GM19239 (cell line): Measurements from ENCODE around the gene VWA8.
A peak's percentile ranks its signal among the peaks of the same experiment; 100 is the strongest.
"Not testable (repeated sequence)": the region's sequence is repeated elsewhere in the genome, so short reads cannot be mapped to it uniquely, and the experiment has no call there.

Experiments used
- DNase-seq: peaks from one replicate; pipeline ENCODE4 v3.0.0; 2011; ENCODE audit warnings: low spot score; ENCODE audit not compliant: insufficient read length
- FAIRE-seq: peaks from 2 replicates; lab custom pipeline; 2011; peaks lifted over from hg19 to GRCh38; lab: Jason Lieb, UNC

The VWA8 gene

DNA sequence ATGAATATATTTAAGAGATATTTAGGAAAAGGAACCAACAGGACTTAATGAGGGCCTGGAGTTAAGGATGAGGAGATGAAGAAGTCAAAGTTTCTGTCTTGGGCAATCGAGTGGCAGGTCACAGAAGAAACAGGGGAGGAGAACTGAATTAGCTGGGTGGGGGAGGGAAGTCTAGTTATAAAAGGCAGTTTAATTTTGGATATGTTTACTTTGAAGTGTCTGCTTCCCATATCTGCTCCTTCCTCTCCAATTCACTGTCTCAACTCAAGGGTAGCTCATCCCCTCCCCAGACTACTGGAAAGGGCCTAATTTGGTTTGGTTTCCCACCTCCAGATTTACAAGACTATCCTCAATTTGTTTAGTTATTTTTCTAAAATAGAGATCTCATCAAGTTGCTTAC, 195.9 kb downstream of the VWA8 start:
- FAIRE-seq, result no peak
- no peak for DNase-seq

DNA sequence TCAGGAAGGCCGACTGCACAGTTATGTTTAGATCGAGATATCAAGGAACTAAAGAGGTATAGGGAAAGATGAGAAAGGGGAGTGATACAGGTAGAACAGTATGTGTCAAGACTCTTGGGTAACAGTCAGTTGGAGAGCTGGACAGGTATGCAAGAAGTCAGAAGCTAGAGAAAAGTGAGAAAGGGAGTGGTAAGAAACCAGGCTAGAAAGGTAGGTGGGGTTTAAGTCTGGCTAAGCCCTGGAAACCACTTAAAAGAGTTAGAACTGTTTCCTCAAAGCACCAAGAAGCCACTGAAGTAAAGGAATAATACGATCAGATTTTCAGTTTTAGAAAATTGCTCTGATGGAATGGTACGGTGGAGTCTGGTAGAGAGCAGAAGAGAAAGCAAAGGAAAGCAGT, 196.4 kb downstream of the VWA8 start:
- FAIRE-seq, result no peak
- no peak for DNase-seq

- FAIRE-seq, result no peak
- DNase-seq, result no peak
Measured at GRCh38 chr13:41763782-41764181, 197.1 kb downstream of the VWA8 start.

DNA sequence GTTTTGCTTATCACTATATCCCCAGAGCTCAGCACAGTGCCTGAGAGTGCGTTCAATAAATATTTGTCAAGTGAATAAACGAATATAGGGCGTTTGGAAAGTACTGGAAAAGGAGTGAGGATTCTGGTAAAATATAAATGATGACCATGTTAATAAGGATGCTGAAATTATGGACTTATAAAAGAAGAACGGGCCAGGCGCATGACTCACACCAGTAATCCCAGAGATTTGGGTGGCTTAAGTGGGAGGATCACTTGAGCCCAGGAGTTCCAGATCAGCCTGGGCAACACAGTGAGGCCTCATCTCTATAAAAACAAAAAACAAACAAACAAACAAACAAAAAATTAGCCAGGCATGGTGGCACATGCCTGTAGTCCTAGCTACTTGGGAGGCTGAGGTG, 198.1 kb downstream of the VWA8 start:
- FAIRE-seq (no peak), DNase-seq (no peak)

- DNase-seq (no peak), FAIRE-seq (peak; percentile 48)
Measured at GRCh38 chr13:41756198-41756880, 204.6 kb downstream of the VWA8 start.

DNA sequence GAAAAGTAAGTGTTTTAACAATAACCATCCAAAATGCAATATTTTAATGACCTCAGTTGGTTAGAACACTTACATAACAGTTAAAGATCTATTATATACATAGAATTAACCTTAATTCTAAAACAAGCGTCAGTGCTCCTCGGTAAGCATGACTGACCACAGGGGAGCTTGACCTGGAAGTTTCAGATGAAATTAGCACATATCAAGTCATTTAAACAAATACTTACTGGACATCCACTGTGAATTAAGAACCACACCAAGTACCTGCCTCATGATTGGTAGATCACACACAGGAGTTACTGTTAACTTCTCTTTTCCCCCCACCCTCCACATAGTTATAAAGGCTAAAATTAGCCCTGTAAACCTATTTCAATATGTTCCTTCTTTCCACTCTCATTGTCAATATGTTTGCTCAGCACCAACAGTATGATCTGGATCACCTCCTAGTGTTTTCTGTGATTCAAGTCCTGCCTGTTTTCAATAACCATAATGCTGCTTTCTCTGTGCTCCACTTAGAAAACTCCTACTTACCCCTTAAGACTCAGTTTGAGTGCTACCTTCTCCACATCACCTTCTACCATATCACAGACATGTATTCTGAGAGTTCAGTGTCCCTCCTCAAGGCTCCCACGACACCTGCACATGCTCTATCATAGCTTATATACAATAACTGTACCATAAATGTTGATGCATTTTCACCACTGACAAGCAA, 209.0 kb downstream of the VWA8 start:
- FAIRE-seq (no peak), DNase-seq (no peak)

- FAIRE-seq, result no peak
- DNase-seq, result no peak
Measured at GRCh38 chr13:41751277-41751676, 209.6 kb downstream of the VWA8 start.

DNA sequence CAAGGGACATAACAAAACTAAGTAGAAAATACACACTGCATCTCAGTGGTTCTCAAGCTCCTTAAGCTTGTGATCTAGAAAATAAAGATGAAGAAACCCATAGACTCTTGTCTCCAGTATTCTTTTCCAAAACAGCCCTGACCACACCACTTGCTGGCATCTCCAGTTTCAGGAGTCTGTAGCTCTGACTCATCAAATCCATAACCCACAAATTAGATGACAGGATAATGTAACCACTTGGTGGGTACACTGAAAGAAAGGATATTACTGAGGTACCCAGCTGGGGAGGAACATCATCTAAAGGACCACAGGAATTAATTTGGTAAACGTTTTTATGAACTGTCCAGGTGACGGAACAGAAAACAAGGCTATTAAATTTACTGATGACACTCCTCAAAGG, 214.7 kb downstream of the VWA8 start:
- no peak for DNase-seq
- no peak for FAIRE-seq

DNA sequence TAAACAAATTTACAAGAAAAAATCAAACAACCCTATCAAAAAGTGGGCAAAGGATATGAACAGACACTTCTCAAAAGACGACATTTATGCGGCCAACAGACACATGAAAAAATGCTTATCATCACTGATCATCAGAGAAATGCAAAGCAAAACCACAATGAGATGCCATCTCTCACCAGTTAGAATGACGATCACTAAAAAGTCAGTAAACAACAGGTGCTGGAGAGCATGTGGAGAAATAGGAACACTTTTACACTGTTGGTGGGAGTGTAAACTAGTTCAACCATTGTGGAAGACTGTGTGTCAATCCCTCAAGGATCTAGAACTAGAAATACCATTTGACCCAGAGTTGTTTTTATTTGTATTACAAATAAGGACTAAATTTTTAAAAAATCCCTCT, 215.4 kb downstream of the VWA8 start:
- not testable (repeated sequence) for DNase-seq, FAIRE-seq

DNA sequence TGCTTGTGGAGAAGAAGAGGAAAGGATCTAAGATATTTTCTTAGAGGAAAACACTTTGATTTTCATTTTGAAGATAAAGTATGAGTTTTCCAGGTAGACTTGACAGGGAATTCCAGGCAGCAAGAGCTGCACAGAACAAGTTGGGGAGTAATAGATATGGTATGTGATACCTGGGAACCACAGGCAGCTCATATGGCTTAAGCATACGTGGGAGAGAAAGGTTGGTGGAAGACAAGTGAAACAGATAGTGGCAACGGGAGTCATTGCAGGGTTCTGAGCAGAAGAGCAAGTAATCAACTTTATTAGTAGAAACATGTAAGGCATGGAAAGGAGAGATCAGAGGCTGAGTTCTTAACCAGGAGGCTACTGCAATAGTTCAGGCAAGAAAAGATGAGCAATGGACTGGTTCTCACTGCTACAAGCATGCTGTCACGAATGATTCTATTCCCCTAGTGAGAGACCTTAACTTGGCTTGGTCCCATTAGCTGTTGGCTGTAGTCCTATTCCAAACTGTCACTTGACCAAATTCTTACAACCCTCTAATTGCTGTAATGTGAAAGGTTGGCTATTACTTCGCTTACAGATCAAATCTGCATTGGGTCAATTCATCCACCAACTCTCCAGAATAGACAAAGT, 217.9 kb downstream of the VWA8 start:
- FAIRE-seq (no peak), DNase-seq (no peak)

GRCh38 chr13:41740479-41740878, 220.4 kb downstream of the VWA8 start:
- FAIRE-seq, result no peak
- DNase-seq, result no peak

- FAIRE-seq (peak; percentile 54), DNase-seq (no peak)
Measured at GRCh38 chr13:41722684-41723535, 238.0 kb downstream of the VWA8 start.

GRCh38 chr13:41720839-41721561, 239.9 kb downstream of the VWA8 start:
- no peak for FAIRE-seq
- DNase-seq, result no peak

GRCh38 chr13:41716236-41716635, 244.7 kb downstream of the VWA8 start:
- DNase-seq (no peak), FAIRE-seq (no peak)

DNA sequence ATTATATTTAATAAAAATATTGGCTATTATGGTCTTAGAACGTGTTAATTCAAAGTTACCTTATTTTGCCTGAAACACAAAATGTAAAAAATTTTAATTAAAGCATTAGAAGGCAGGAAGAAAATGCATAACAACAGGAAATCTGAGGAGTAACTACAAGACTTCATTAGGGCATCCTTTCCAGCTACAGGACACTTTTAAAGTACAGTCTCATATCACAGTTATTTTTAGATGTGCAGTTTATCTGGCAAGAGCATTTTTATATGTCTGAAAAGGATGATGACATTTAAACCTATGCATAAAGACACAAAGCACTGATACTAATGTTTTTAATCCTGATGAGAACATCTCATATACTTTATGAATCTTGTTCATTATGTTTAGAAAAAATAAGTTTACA, 247.5 kb downstream of the VWA8 start:
- no peak for FAIRE-seq
- DNase-seq, result no peak

DNA sequence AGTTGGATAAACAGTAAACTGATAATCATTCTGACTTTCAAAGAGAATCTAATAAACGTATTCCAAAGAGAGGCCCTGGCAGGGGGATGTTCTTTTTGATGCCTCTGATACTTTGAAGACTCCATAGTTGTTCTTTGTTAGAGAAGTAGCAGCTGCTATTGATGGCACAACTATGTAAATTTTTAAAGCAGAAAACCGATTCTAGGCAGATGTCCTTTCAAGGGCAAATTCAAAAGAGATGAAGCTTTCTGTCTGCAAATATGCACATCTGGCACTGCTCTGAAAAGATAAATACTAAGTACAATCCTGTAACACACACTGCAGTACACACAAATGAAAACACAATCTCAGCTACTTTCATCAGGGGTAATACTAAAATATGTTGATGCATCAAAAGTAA, 250.1 kb downstream of the VWA8 start:
- DNase-seq (no peak), FAIRE-seq (no peak)

GRCh38 chr13:41709511-41709910, 251.4 kb downstream of the VWA8 start:
- DNase-seq, result no peak
- no peak for FAIRE-seq

DNA sequence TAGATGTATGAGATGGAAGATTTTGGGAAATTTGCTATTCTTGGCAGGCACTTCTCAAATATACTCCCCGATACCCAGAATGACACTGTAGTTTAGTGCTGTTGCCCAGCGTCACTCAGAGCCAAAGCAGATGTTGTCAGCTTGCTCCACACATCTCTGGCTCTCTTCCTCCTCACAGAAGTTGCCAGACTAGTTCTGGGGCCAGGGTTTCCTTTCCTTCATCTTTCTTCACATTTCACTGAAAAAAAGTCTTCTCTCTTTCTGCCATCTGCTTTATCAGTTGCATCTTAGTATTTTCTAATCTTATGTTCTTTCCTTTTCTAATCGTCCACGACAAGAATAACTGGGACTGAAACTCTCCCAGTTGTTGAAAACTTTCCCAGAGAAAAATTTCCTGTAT, 252.2 kb downstream of the VWA8 start:
- FAIRE-seq (no peak), DNase-seq (no peak)

GRCh38 chr13:41707194-41707821, 253.6 kb downstream of the VWA8 start:
- DNase-seq, result no peak
- no peak for FAIRE-seq

GRCh38 chr13:41706152-41706551, 254.8 kb downstream of the VWA8 start:
- DNase-seq (no peak), FAIRE-seq (no peak)
